BJ (cell line): ENCODE data around the gene CHST7. TPM values are rescaled to one million over a fixed set of nuclear protein-coding genes. Genes with fewer than 3 reads are reported as not detected.

Experiments used
- CTCF ChIA-PET: fragments of 350-600 bp; formaldehyde crosslinking; extraction: SDS; loops from one replicate; lab custom pipeline; 2021; ENCODE audit warnings: antibody characterized with exemption, inconsistent platforms; lab: Yijun Ruan, JAX
- POLR2A ChIA-PET: fragments of 300-600 bp; sonication (Branson Sonifier 250); formaldehyde crosslinking; extraction: SDS; loops from one replicate; lab custom pipeline; 2021; ENCODE audit warnings: antibody characterized with exemption; lab: Charles Lee
- DNase-seq: peaks from one replicate; pipeline ENCODE4 v3.0.0-alpha.2; 2011; ENCODE audit warnings: low read depth
- H3K27me3 ChIP-seq: 2 replicates; pipeline ENCODE4 v1.6.0; 2011; ENCODE audit warnings: low read length; ENCODE audit not compliant: control insufficient read depth, insufficient read depth
- H3K36me3 ChIP-seq: 2 replicates; pipeline ENCODE4 v1.5.1; 2011; ENCODE audit warnings: low read length; ENCODE audit not compliant: control insufficient read depth, insufficient read depth
- H3K4me3 ChIP-seq: 2 replicates; pipeline ENCODE4 v1.5.1; 2011; ENCODE audit warnings: low read depth, mild to moderate bottlenecking, control low read depth, low read length
- polyA plus RNA-seq: library from polyadenylated mRNA; depleted of rRNA; stranded (reverse); fragments of >200 nt; gene quantifications from 2 replicates; pipeline ENCODE4 v1.2.3, GENCODE V29; 2011
- TF ChIP-seq, protein P1 (sequence below): IDR thresholded peaks from 2 replicates; pipeline ENCODE4 v1.5.1; 2011; ENCODE audit warnings: low read depth, mild to moderate bottlenecking, control low read depth, inconsistent platforms, low read length, moderate library complexity; ENCODE audit not compliant: insufficient read depth

The CHST7 gene
- polyA plus RNA-seq, 1 experiment, result 2.5 TPM

- no peak for DNase-seq
- ChIA-PET CTCF (interaction anchor here (0.8 to 1.0 kb wide), 2 partner anchors 13 to 71 kb away, joined by 3 read pairs; no protein-coding TSS in a partner anchor), POLR2A (no interaction called here)
These were observed 1.9 kb upstream of the CHST7 start for GRCh38 chrX:46571423-46572339.

DNA sequence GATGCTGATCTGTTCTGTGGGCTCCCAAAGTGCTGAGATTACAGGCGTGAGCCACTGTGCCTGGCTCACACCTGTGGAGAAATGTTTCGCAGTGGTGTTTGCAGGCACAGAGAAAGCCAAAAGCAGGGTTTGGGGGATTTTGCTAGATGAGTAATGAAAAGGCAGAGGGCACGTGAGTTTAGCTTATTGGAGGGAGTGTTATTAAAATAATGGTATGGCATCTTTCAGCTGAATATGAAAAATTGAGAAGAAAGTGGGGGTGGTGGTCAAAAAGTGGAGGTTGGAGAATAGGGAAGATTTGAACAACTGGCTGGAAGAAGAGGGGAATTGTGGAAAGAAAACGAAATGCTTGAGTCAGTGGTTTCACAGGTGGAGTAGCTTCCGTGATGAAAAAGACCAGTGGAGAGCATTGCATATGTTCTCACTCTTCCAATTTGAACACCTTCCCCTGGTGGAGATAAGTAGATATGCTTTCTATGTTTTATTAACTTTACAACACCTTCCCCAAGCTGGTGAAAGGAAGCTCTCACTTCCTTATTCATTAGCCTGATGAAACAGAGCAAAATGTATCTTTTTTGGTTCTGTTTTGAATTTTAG is 1.1 kb upstream of the CHST7 start:
- DNase-seq, result no peak
- POLR2A ChIA-PET, result no interaction called here
- no peak overlapping the region for H3K4me3 ChIP-seq
- CTCF ChIA-PET, result interaction anchor here (0.7 kb wide), 1 partner anchor 8 kb away, joined by 3 read pairs; no protein-coding TSS in a partner anchor
- TF ChIP-seq, protein P1, sequence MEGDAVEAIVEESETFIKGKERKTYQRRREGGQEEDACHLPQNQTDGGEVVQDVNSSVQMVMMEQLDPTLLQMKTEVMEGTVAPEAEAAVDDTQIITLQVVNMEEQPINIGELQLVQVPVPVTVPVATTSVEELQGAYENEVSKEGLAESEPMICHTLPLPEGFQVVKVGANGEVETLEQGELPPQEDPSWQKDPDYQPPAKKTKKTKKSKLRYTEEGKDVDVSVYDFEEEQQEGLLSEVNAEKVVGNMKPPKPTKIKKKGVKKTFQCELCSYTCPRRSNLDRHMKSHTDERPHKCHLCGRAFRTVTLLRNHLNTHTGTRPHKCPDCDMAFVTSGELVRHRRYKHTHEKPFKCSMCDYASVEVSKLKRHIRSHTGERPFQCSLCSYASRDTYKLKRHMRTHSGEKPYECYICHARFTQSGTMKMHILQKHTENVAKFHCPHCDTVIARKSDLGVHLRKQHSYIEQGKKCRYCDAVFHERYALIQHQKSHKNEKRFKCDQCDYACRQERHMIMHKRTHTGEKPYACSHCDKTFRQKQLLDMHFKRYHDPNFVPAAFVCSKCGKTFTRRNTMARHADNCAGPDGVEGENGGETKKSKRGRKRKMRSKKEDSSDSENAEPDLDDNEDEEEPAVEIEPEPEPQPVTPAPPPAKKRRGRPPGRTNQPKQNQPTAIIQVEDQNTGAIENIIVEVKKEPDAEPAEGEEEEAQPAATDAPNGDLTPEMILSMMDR, result no peak
- no peaks in the 10 kb centered on the region for H3K27me3 ChIP-seq
- no peaks in the 10 kb centered on the region for H3K36me3 ChIP-seq

More at GRCh38 chrX:46571423-46572339, 1.9 kb upstream of the CHST7 start:
- no peak overlapping the region for H3K4me3 ChIP-seq
- H3K27me3 ChIP-seq, result no peaks in the 10 kb centered on the region
- TF ChIP-seq, protein P1, result no peak
- H3K36me3 ChIP-seq, result no peaks in the 10 kb centered on the region

- DNase-seq, result no peak
- H3K4me3 ChIP-seq, result peak overlapping the region; percentile 48
- ChIA-PET POLR2A (no interaction called here), CTCF (no interaction called here)
- H3K36me3 ChIP-seq, result no peaks in the 10 kb centered on the region
- no peaks in the 10 kb centered on the region for H3K27me3 ChIP-seq
- TF ChIP-seq, protein P1, result no peak
These were observed 568 bp downstream of the CHST7 start for GRCh38 chrX:46573892-46574773.

GRCh38 chrX:46574774-46575381 is 1.3 kb downstream of the CHST7 start:
- DNase-seq, result no peak
- CTCF ChIA-PET, result no interaction called here

More at GRCh38 chrX:46574774-46575381, 1.3 kb downstream of the CHST7 start:
- H3K27me3 ChIP-seq, result no peaks in the 10 kb centered on the region
- H3K4me3 ChIP-seq, result peak overlapping the region; percentile 48
- TF ChIP-seq, protein P1, result no peak
- H3K36me3 ChIP-seq, result no peaks in the 10 kb centered on the region
- POLR2A ChIA-PET, result no interaction called here
